PC-9 (cell line): ENCODE data around the gene KCNN3. TPM values are rescaled to one million over a fixed set of nuclear protein-coding genes. Genes with fewer than 3 reads are reported as not detected.

Experiments
- BruUV-seq: library from RNA; stranded (reverse); fragments of 400-500 nt; replicated peaks from 2 replicates; lab custom pipeline; 2021; lab: Mats Ljungman, UMichigan
- CTCF ChIA-PET: fragments of 300-600 bp; sonication (Branson Sonifier 250); formaldehyde crosslinking; loops from one replicate; lab custom pipeline; 2022; ENCODE audit warnings: antibody characterized with exemption; lab: Charles Lee
- POLR2A ChIA-PET: fragments of 300-600 bp; sonication (Branson Sonifier 250); formaldehyde crosslinking; loops from one replicate; lab custom pipeline; 2022; ENCODE audit warnings: antibody characterized with exemption; ENCODE audit not compliant: unreplicated experiment; lab: Charles Lee
- DNase-seq, 2 experiments: peaks; one replicate each; pipeline versions ENCODE4 v3.0.0 to v3.0.0-alpha.2; 2015 to 2022; ENCODE audit warnings: mixed read lengths in 1 of 2
- H2AFZ ChIP-seq: fragments of 200-600 bp; sonication (generic); 2 replicates; pipeline ENCODE4 v1.8.1; 2017; ENCODE audit warnings: antibody characterized with exemption
- H3F3A ChIP-seq: fragments of 200-600 bp; sonication (generic); 2 replicates; pipeline ENCODE4 v1.8.1; 2017; ENCODE audit warnings: antibody characterized with exemption, mild to moderate bottlenecking, low read depth; ENCODE audit not compliant: insufficient read depth
- H3K27ac ChIP-seq: fragments of 200-600 bp; sonication (generic); 2 replicates; pipeline ENCODE4 v1.6.1; 2016; ENCODE audit warnings: mixed run types
- H3K27me3 ChIP-seq: fragments of 200-600 bp; sonication (generic); 2 replicates; pipeline ENCODE4 v1.6.1; 2016; ENCODE audit warnings: low read depth, mixed run types; ENCODE audit not compliant: insufficient read depth
- H3K36me3 ChIP-seq: fragments of 200-600 bp; sonication (generic); 2 replicates; pipeline ENCODE4 v1.6.1; 2016; ENCODE audit warnings: low read depth, mixed run types
- H3K4me1 ChIP-seq: fragments of 200-600 bp; sonication (generic); replicated peaks from 2 replicates; pipeline ENCODE4 v1.6.1; 2016; ENCODE audit warnings: mixed run types; ENCODE audit not compliant: insufficient read depth
- H3K4me2 ChIP-seq: fragments of 200-600 bp; sonication (generic); 2 replicates; pipeline ENCODE4 v1.6.1; 2017; ENCODE audit warnings: mixed run types
- H3K4me3 ChIP-seq: fragments of 200-600 bp; sonication (generic); 2 replicates; pipeline ENCODE4 v1.6.1; 2016; ENCODE audit warnings: mixed run types
- H3K79me2 ChIP-seq: fragments of 200-600 bp; sonication (generic); 2 replicates; pipeline ENCODE4 v1.6.1; 2017; ENCODE audit warnings: low read depth, mixed run types
- H3K9me2 ChIP-seq: fragments of 200-600 bp; sonication (generic); 2 replicates; pipeline ENCODE4 v1.8.1; 2017; ENCODE audit warnings: mild to moderate bottlenecking; ENCODE audit not compliant: insufficient read depth
- H3K9me3 ChIP-seq: fragments of 200-600 bp; sonication (generic); 2 replicates; pipeline ENCODE4 v1.8.1; 2016; ENCODE audit warnings: low read depth; ENCODE audit not compliant: insufficient read depth
- H4K20me1 ChIP-seq: fragments of 200-600 bp; sonication (generic); 2 replicates; pipeline ENCODE4 v1.8.1; 2017; ENCODE audit not compliant: insufficient read depth
- CTCF ChIP-seq: fragments of 200-600 bp; sonication (generic); conservative IDR thresholded peaks from 2 replicates; pipeline ENCODE4 v1.6.1; 2017; ENCODE audit warnings: mixed run types, antibody characterized with exemption, mild to moderate bottlenecking, moderate library complexity
- EZH2 ChIP-seq: fragments of 200-600 bp; sonication (generic); IDR thresholded peaks from 2 replicates; pipeline ENCODE4 v1.8.0; 2017; ENCODE audit warnings: antibody characterized with exemption, low read depth
- intact Hi-C: fragments of 100-400 bp; cut with micrococcal nuclease; formaldehyde crosslinking; loops from one replicate; pipeline ENCODE4 v1.10.0; 2022; ENCODE audit not compliant: unreplicated experiment
- total RNA-seq: library from RNA; stranded (reverse); gene quantifications from 2 replicates; pipeline ENCODE4 v1.2.3, GENCODE V29; 2021

KCNN3 gene
- total RNA-seq, 1 experiment from 2014 or later = 1.1 TPM

- DNase-seq = no peak
- no peaks in the 10 kb centered on the region for H3K4me1 ChIP-seq
- peaks cover 3% of the 10 kb centered on the region; the same call in 1 of the 2 replicates for H4K20me1 ChIP-seq
- no TSS peak for BruUV-seq
- H3K4me3 ChIP-seq = no peak overlapping the region
- H3K9me2 ChIP-seq = no peaks in the 10 kb centered on the region
- H3K36me3 ChIP-seq = no peaks in the 10 kb centered on the region
- H3K9me3 ChIP-seq = no peaks in the 10 kb centered on the region
- H3K27me3 ChIP-seq = peaks cover 94% of the 10 kb centered on the region
- TF ChIP-seq EZH2 = no peak
- no peak for TF ChIP-seq CTCF
- POLR2A ChIA-PET = no interaction called here
- H3F3A ChIP-seq = no peaks in the 10 kb centered on the region
- intact Hi-C loops = no loop called here
- no peak overlapping the region for H3K4me2 ChIP-seq
- no peaks in the 10 kb centered on the region for H3K79me2 ChIP-seq
- CTCF ChIA-PET = no interaction called here
- H3K27ac ChIP-seq = no peak overlapping the region
- no peak overlapping the region for H2AFZ ChIP-seq
Measured at GRCh38 chr1:154747380-154747739, 122.7 kb downstream of the KCNN3 start.

- no peak overlapping the region for H3K27ac ChIP-seq
- CTCF ChIA-PET = no interaction called here
- no peak overlapping the region for H2AFZ ChIP-seq
- POLR2A ChIA-PET = no interaction called here
- H3F3A ChIP-seq = no peaks in the 10 kb centered on the region
- no peaks in the 10 kb centered on the region for H3K9me3 ChIP-seq
- TF ChIP-seq EZH2 (no peak), CTCF (no peak)
- peaks cover 94% of the 10 kb centered on the region for H3K27me3 ChIP-seq
- H3K4me3 ChIP-seq = no peak overlapping the region
- H3K4me2 ChIP-seq = no peak overlapping the region
- no peak for DNase-seq
- H3K9me2 ChIP-seq = no peaks in the 10 kb centered on the region
- no TSS peak for BruUV-seq
- peaks cover 3% of the 10 kb centered on the region; the same call in 1 of the 2 replicates for H4K20me1 ChIP-seq
- no peaks in the 10 kb centered on the region for H3K4me1 ChIP-seq
- no peaks in the 10 kb centered on the region for H3K79me2 ChIP-seq
- intact Hi-C loops = no loop called here
- H3K36me3 ChIP-seq = no peaks in the 10 kb centered on the region
Measured at GRCh38 chr1:154746622-154747299, 123.3 kb downstream of the KCNN3 start.

- no peaks in the 10 kb centered on the region for H3K9me3 ChIP-seq
- H3K27me3 ChIP-seq = peaks cover 96% of the 10 kb centered on the region
- no peak overlapping the region for H3K27ac ChIP-seq
- TF ChIP-seq EZH2 = no peak
- no peak for TF ChIP-seq CTCF
- H3K4me1 ChIP-seq = no peaks in the 10 kb centered on the region
- peaks cover 3% of the 10 kb centered on the region; the same call in 1 of the 2 replicates for H4K20me1 ChIP-seq
- H3F3A ChIP-seq = no peaks in the 10 kb centered on the region
- H3K4me3 ChIP-seq = no peak overlapping the region
- no peaks in the 10 kb centered on the region for H3K9me2 ChIP-seq
- no peak for DNase-seq
- H2AFZ ChIP-seq = no peak overlapping the region
- BruUV-seq = no TSS peak
- H3K36me3 ChIP-seq = no peaks in the 10 kb centered on the region
- H3K79me2 ChIP-seq = no peaks in the 10 kb centered on the region
- H3K4me2 ChIP-seq = no peak overlapping the region
- intact Hi-C loops = no loop called here
- ChIA-PET CTCF (no interaction called here), POLR2A (interaction anchor here (0.6 to 1.3 kb wide), 2 partner anchors 11 to 1293 kb away, joined by 6 to 7 read pairs; no protein-coding TSS in a partner anchor)
Measured at GRCh38 chr1:154745750-154746425, 124.2 kb downstream of the KCNN3 start.
